ENCODE data around the gene CABYR.
A peak's percentile ranks its signal among the peaks of the same experiment; 100 is the strongest.

CABYR gene

GRCh38 chr18:24138789-24139616, at the start of gene CABYR:
CABYR (plus strand) TSS chr18:24139062; CDS start chr18:24143115, 4,053 bp downstream.
- peak; percentile 27 to 59 for DNase-seq (ENCODE audit: low read depth in 2 of 2, low spot score in 1 of 2)

GRCh38 chr18:24089076-24089475, 49.8 kb upstream of the CABYR start:
- no peak for DNase-seq (ENCODE audit: low read depth in 2 of 2, low spot score in 1 of 2)

GRCh38 chr18:24089515-24090337, 49.1 kb upstream of the CABYR start:
- no peak for DNase-seq (ENCODE audit: low read depth in 2 of 2, low spot score in 1 of 2)

- DNase-seq (ENCODE audit: low read depth in 2 of 2, low spot score in 1 of 2), result no peak
These were observed 48.0 kb upstream of the CABYR start for GRCh38 chr18:24090876-24091275.

- DNase-seq (ENCODE audit: low read depth in 2 of 2, low spot score in 1 of 2), result no peak
These were observed 44.3 kb upstream of the CABYR start for GRCh38 chr18:24094561-24094960.

GRCh38 chr18:24095976-24096375, 42.9 kb upstream of the CABYR start:
- no peak for DNase-seq (ENCODE audit: low read depth in 2 of 2, low spot score in 1 of 2)

GRCh38 chr18:24103320-24104021, 35.4 kb upstream of the CABYR start:
- DNase-seq (ENCODE audit: low read depth in 2 of 2, low spot score in 1 of 2), result no peak

- DNase-seq (ENCODE audit: low read depth in 2 of 2, low spot score in 1 of 2), result no peak
These were observed 34.4 kb upstream of the CABYR start for GRCh38 chr18:24104486-24104885.

GRCh38 chr18:24108641-24109040, 30.2 kb upstream of the CABYR start:
- no peak for DNase-seq (ENCODE audit: low read depth in 2 of 2, low spot score in 1 of 2)

GRCh38 chr18:24111936-24112335, 26.9 kb upstream of the CABYR start:
- no peak for DNase-seq (ENCODE audit: low read depth in 2 of 2, low spot score in 1 of 2)

GRCh38 chr18:24112464-24112863, 26.4 kb upstream of the CABYR start:
- no peak for DNase-seq (ENCODE audit: low read depth in 2 of 2, low spot score in 1 of 2)

- no peak for DNase-seq (ENCODE audit: low read depth in 2 of 2, low spot score in 1 of 2)
These were observed 25.8 kb upstream of the CABYR start for GRCh38 chr18:24112874-24113615.

- no peak for DNase-seq (ENCODE audit: low read depth in 2 of 2, low spot score in 1 of 2)
These were observed 23.8 kb upstream of the CABYR start for GRCh38 chr18:24114924-24115549.

GRCh38 chr18:24115628-24116027, 23.2 kb upstream of the CABYR start:
- DNase-seq (ENCODE audit: low read depth in 2 of 2, low spot score in 1 of 2), result no peak

- peak; percentile 51 to 60 for DNase-seq (ENCODE audit: low read depth in 2 of 2, low spot score in 1 of 2)
These were observed 19.9 kb upstream of the CABYR start for GRCh38 chr18:24118750-24119577.

GRCh38 chr18:24120676-24121075, 18.2 kb upstream of the CABYR start:
- DNase-seq (ENCODE audit: low read depth in 2 of 2, low spot score in 1 of 2), result no peak

- DNase-seq (ENCODE audit: low read depth in 2 of 2, low spot score in 1 of 2), result no peak
These were observed 17.2 kb upstream of the CABYR start for GRCh38 chr18:24121625-24122024.

GRCh38 chr18:24126155-24126961, 12.5 kb upstream of the CABYR start:
- no peak for DNase-seq (ENCODE audit: low read depth in 2 of 2, low spot score in 1 of 2)

GRCh38 chr18:24127735-24128134, 11.1 kb upstream of the CABYR start:
- no peak for DNase-seq (ENCODE audit: low read depth in 2 of 2, low spot score in 1 of 2)

All from stimulated activated CD8-positive, alpha-beta memory T cell treated with anti-CD3 and anti-CD28 coated beads, Interleukin-4, amount 100 ng/mL, for 1 hour (primary cell).